ENCODE data around the gene TTC39C.

TTC39C gene

GRCh38 chr18:24089076-24089475 is 74.5 kb downstream of the TTC39C start:
- in situ Hi-C loops (cut with MboI; ENCODE audit: low sequenced_read_pairs, unreplicated experiment), result loop anchor here (25.0 kb wide), 1 partner anchor 98 kb away; no protein-coding TSS in a partner anchor
- DNase-seq (ENCODE audit: low spot score), result no peak
- TF ChIP-seq, protein P1, sequence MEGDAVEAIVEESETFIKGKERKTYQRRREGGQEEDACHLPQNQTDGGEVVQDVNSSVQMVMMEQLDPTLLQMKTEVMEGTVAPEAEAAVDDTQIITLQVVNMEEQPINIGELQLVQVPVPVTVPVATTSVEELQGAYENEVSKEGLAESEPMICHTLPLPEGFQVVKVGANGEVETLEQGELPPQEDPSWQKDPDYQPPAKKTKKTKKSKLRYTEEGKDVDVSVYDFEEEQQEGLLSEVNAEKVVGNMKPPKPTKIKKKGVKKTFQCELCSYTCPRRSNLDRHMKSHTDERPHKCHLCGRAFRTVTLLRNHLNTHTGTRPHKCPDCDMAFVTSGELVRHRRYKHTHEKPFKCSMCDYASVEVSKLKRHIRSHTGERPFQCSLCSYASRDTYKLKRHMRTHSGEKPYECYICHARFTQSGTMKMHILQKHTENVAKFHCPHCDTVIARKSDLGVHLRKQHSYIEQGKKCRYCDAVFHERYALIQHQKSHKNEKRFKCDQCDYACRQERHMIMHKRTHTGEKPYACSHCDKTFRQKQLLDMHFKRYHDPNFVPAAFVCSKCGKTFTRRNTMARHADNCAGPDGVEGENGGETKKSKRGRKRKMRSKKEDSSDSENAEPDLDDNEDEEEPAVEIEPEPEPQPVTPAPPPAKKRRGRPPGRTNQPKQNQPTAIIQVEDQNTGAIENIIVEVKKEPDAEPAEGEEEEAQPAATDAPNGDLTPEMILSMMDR (IDR thresholded peaks at IDR 0.05; ENCODE audit: borderline replicate concordance, control extremely low read depth, extremely low read depth, insufficient read depth, missing control alignments), result no peak

DNA sequence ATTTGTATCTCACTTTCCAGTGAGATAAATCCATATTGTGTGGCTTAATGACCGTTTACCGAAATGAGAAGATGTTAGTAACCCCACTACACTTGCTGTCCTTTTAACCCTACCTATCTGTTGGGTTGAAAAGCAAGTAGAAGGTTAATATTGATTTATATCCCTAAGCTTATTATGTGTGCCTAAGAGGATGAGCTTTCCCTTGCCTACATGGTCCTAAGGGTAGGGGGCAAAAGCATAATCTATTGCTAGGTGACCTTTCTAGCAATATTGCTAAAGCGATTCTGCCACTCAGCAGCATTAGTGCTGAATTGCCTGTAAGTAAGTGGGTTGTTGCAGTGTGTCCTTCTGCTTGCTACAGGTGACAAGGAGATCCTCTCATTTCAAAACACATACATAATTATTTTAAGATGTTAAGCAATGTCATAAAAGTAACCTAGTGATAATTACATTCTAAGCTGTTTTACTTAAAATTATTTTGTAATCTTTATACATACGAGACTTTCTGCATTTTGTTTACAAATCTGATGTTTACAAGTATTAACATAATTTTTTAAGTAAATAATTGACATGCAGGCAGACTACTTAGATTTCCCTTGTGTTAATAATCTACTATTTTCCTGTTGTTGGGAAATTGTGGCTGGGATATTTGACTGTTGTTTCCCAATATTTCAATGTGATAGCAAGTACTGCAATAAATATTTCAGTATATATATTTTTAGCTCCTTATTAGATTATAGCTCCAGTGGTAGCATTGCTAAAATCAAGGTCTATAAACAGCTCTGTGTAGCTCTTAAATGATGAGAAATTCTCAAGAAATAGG is 75.2 kb downstream of the TTC39C start:
- TF ChIP-seq, protein P1 (IDR thresholded peaks at IDR 0.05; ENCODE audit: borderline replicate concordance, control extremely low read depth, extremely low read depth, insufficient read depth, missing control alignments), result no peak
- DNase-seq (ENCODE audit: low spot score), result no peak
- in situ Hi-C loops (cut with MboI; ENCODE audit: low sequenced_read_pairs, unreplicated experiment), result loop anchor here (25.0 kb wide), 1 partner anchor 98 kb away; no protein-coding TSS in a partner anchor

DNA sequence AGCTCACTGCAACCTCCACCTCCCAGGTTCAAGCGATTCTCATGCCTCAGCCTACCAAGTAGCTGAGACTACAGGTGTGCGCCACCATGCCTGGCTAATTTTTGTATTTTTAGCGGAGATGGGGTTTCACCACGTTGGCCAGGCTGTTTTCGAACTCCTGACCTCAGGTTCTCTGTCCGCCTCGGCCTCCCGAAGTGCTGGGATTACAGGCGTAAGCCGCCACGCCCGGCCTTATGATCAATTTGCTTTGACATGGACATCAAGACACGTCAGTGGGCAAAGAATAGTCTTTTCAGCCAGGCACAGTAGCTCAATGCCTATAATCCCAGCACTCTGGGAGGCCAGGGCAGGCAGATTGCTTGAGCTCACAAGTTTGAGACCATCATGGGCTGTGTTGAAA is 76.3 kb downstream of the TTC39C start:
- in situ Hi-C loops (cut with MboI; ENCODE audit: low sequenced_read_pairs, unreplicated experiment), result loop anchor here (25.0 kb wide), 1 partner anchor 96 kb away; no protein-coding TSS in a partner anchor
- no peak for DNase-seq (ENCODE audit: low spot score)
- TF ChIP-seq, protein P1 (IDR thresholded peaks at IDR 0.05; ENCODE audit: borderline replicate concordance, control extremely low read depth, extremely low read depth, insufficient read depth, missing control alignments), result no peak

DNA sequence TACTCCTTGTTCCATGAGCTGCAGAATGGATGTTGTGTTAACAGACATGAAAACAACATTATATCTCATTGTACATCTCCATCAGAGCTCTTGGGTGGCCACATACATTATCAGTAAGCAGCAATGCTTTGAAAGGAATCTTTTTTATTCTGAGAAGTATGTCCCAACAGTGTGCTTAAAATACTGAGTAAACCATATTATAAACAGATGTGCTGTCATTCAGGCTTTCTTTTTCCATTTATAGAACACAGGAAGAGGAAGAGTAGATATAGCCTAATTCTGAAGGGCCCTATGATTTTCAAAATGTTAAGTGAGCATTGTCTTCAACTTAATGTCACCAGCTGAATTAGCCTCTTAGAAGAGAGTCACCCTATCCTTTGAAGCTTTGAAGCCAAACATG is 80.0 kb downstream of the TTC39C start:
- DNase-seq (ENCODE audit: low spot score), result no peak
- TF ChIP-seq, protein P1 (IDR thresholded peaks at IDR 0.05; ENCODE audit: borderline replicate concordance, control extremely low read depth, extremely low read depth, insufficient read depth, missing control alignments), result no peak
- in situ Hi-C loops (cut with MboI; ENCODE audit: low sequenced_read_pairs, unreplicated experiment), result loop anchor here (25.0 kb wide), 1 partner anchor 93 kb away; no protein-coding TSS in a partner anchor

DNA sequence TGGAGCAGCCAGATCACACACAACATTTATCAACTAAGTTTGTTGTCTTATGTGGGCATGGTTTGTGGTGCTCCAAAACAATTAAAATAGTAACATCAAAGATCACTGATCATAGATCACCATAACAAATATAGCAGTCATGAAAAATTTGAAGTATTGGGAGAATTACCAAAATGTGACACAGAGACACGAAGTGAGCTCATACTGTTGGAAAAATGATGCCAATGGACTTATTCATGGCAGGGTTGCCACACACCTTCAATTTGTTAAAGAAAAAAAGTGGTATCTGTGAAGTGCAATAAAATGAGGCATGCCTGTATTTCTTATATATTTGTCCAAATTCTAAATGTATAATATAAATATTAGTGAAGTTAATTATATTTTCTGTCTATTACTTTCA is 81.4 kb downstream of the TTC39C start:
- no peak for DNase-seq (ENCODE audit: low spot score)
- in situ Hi-C loops (cut with MboI; ENCODE audit: low sequenced_read_pairs, unreplicated experiment), result loop anchor here (25.0 kb wide), 1 partner anchor 91 kb away; no protein-coding TSS in a partner anchor
- TF ChIP-seq, protein P1 (IDR thresholded peaks at IDR 0.05; ENCODE audit: borderline replicate concordance, control extremely low read depth, extremely low read depth, insufficient read depth, missing control alignments), result no peak

- TF ChIP-seq, protein P1 (IDR thresholded peaks at IDR 0.05; ENCODE audit: borderline replicate concordance, control extremely low read depth, extremely low read depth, insufficient read depth, missing control alignments), result no peak
- no peak for DNase-seq (ENCODE audit: low spot score)
- in situ Hi-C loops (cut with MboI; ENCODE audit: low sequenced_read_pairs, unreplicated experiment), result no loop called here
Measured at GRCh38 chr18:24103320-24104021, 88.9 kb downstream of the TTC39C start.
